Liver (tissue), 9 donors: Measurements from ENCODE around the gene SLC35F4. TPM values are rescaled to one million over a fixed set of nuclear protein-coding genes. Genes with fewer than 3 reads are reported as not detected.

Source experiments
- DNase-seq: peaks from one replicate; pipeline ENCODE4 v3.0.0-alpha.2; 2017; ENCODE audit warnings: low spot score
- H3K27ac ChIP-seq, 2 donors: one replicate each; pipeline ENCODE4 v1.7.0; 2013; ENCODE audit warnings: inconsistent platforms in 2 of 2, low read length in 2 of 2, control low read depth in 1 of 2, low read depth in 1 of 2, mild to moderate bottlenecking in 1 of 2
- H3K27me3 ChIP-seq, 4 donors: one replicate each; pipeline versions ENCODE4 v1.6.1 to v1.7.0; 2013; ENCODE audit warnings: low read length in 3 of 4, inconsistent platforms in 1 of 4, mild to moderate bottlenecking in 1 of 4, moderate library complexity in 1 of 4; ENCODE audit not compliant: control insufficient read depth in 4 of 4, insufficient read depth in 4 of 4
- H3K36me3 ChIP-seq, 4 donors: one replicate each; pipeline versions ENCODE4 v1.6.1 to v1.7.0; 2013; ENCODE audit warnings: low read length in 3 of 4, mild to moderate bottlenecking in 3 of 4, low read depth in 1 of 4, moderate library complexity in 1 of 4; ENCODE audit not compliant: control insufficient read depth in 4 of 4, insufficient read depth in 3 of 4
- H3K4me1 ChIP-seq, 4 donors: one replicate each; pipeline versions ENCODE4 v1.6.1 to v1.7.0; 2013; ENCODE audit warnings: low read length in 3 of 4, mild to moderate bottlenecking in 3 of 4, moderate library complexity in 1 of 4; ENCODE audit not compliant: control insufficient read depth in 4 of 4, insufficient read depth in 4 of 4
- H3K4me3 ChIP-seq, 3 donors: one replicate each; pipeline versions ENCODE4 v1.6.1 to v1.7.0; 2013; ENCODE audit warnings: low read length in 3 of 3, control low read depth in 1 of 3, low read depth in 1 of 3, mild to moderate bottlenecking in 1 of 3
- H3K9ac ChIP-seq, 2 donors: one replicate each; pipeline ENCODE4 v1.7.0; 2013; ENCODE audit warnings: low read length in 2 of 2, mild to moderate bottlenecking in 2 of 2, moderate library complexity in 2 of 2, control low read depth in 1 of 2, low read depth in 1 of 2
- H3K9me3 ChIP-seq, 4 donors: one replicate each; pipeline versions ENCODE4 v1.6.1 to v1.7.0; 2013; ENCODE audit warnings: low read length in 3 of 4; ENCODE audit not compliant: control insufficient read depth in 4 of 4
- EGR1 ChIP-seq, 2 donors: IDR thresholded peaks; 2 replicates each; pipeline ENCODE4 v1.6.1; 2016 to 2018; ENCODE audit warnings: antibody characterized with exemption in 2 of 2, low read depth in 2 of 2
- GABPA ChIP-seq, 2 donors: IDR thresholded peaks in 1 of 2; conservative IDR thresholded peaks in 1 of 2; 2 replicates each; pipeline ENCODE4 v1.6.1; 2016; ENCODE audit warnings: antibody characterized with exemption in 2 of 2, mild to moderate bottlenecking in 1 of 2, moderate library complexity in 1 of 2
- NR2F2 ChIP-seq: IDR thresholded peaks from 2 replicates; pipeline ENCODE4 v1.6.1; 2016; ENCODE audit warnings: antibody characterized with exemption
- RAD21 ChIP-seq, 2 donors: IDR thresholded peaks; 2 replicates each; pipeline ENCODE4 v1.6.1; 2016; ENCODE audit warnings: antibody characterized with exemption in 2 of 2, mild to moderate bottlenecking in 2 of 2
- RXRA ChIP-seq, 2 donors: IDR thresholded peaks; 2 replicates each; pipeline ENCODE4 v1.6.1; 2017 to 2018; ENCODE audit warnings: antibody characterized with exemption in 2 of 2, mild to moderate bottlenecking in 1 of 2
- SP1 ChIP-seq: IDR thresholded peaks from 2 replicates; pipeline ENCODE4 v1.6.1; 2018; ENCODE audit warnings: antibody characterized with exemption, mild to moderate bottlenecking
- TAF1 ChIP-seq: conservative IDR thresholded peaks from 2 replicates; pipeline ENCODE4 v1.6.1; 2016; ENCODE audit warnings: antibody characterized with exemption, mild to moderate bottlenecking
- YY1 ChIP-seq: IDR thresholded peaks from 2 replicates; pipeline ENCODE4 v1.6.1; 2016; ENCODE audit warnings: antibody characterized with exemption, mild to moderate bottlenecking
- WGBS: extraction: QIAGEN DNeasy Blood & Tissue Kit; methylation state at CpG from one replicate; pipeline ENCODE4 v1.1.7; 2013; 5-methylcytosine and 5-hydroxymethylcytosine counted together
- polyA plus RNA-seq, 2 donors: library from polyadenylated mRNA; stranded (reverse) in 1 of 2; unstranded in 1 of 2; fragments of 200-250 nt in 1 of 2; fragments of >200 nt in 1 of 2; fragmentation: Nextera tagmentation in 1 of 2; extraction: Ambion mirVana in 1 of 2; gene quantifications; one replicate each; pipeline versions ENCODE4 v1.2.1 to v1.2.3, GENCODE V29; 2013 to 2015
- total RNA-seq, 2 donors: library from RNA; depleted of rRNA; stranded (reverse); fragments of >200 nt; gene quantifications; one replicate each; pipeline ENCODE4 v1.2.3, GENCODE V29; 2014
- TF ChIP-seq, protein P1 (sequence below): IDR thresholded peaks from 2 replicates; pipeline ENCODE4 v1.6.1; 2016; ENCODE audit warnings: antibody characterized with exemption
- TF ChIP-seq, protein P2 (sequence below): IDR thresholded peaks from 2 replicates; pipeline ENCODE4 v1.6.1; 2016; ENCODE audit warnings: antibody characterized with exemption, mild to moderate bottlenecking
- TF ChIP-seq, protein P3 (sequence below): IDR thresholded peaks from 2 replicates; pipeline ENCODE4 v1.6.1; 2016; ENCODE audit warnings: antibody characterized with exemption
- TF ChIP-seq, protein P4 (sequence below): IDR thresholded peaks from 2 replicates; pipeline ENCODE4 v1.6.1; 2016; ENCODE audit warnings: antibody characterized with exemption
- TF ChIP-seq, protein P5 (sequence below): fragments of 150-350 bp; IDR thresholded peaks from 2 replicates; pipeline ENCODE4 v1.5.1; 2017; ENCODE audit warnings: improper control_type of control experiment, low read depth, low read length; ENCODE audit not compliant: missing input control
- donor health status: healthy.
- donor health status: healthy.
- donor health status: healthy.
- donor health status: healthy.
- donor health status: healthy.

The SLC35F4 gene
- total and polyA plus RNA-seq, 4 donors = not detected

DNA sequence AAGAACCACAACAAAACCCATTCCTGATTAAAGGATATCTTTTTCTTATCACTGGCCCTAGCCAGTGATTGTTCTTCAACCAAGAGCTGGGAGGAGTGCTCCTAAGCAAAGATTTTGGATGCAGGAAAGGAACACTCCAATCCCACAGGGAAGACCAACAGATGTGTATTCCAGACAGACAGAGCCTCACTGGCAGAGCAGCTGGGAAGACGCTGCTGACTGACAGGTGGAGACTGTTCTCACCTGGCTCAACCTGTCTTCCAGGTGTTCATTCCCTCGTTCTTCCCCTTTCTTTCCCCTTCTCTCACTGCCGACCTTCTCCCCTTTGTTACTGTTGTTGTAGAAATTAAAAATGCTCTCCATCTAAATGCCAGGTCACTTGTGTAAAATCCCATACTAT, 282.5 kb downstream of the SLC35F4 start:
- TF ChIP-seq, protein P1, sequence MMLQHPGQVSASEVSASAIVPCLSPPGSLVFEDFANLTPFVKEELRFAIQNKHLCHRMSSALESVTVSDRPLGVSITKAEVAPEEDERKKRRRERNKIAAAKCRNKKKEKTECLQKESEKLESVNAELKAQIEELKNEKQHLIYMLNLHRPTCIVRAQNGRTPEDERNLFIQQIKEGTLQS = no peak
- TF ChIP-seq RXRA (IDR thresholded peaks at IDR 0.05) (no peak), SP1 (no peak), YY1 (no peak), NR2F2 (no peak), EGR1 (IDR thresholded peaks at IDR 0.05; ENCODE audit: low read depth in 2 of 2) (no peak), TAF1 (no peak), RAD21 (IDR thresholded peaks at IDR 0.05) (no peak)
- TF ChIP-seq, protein P2, sequence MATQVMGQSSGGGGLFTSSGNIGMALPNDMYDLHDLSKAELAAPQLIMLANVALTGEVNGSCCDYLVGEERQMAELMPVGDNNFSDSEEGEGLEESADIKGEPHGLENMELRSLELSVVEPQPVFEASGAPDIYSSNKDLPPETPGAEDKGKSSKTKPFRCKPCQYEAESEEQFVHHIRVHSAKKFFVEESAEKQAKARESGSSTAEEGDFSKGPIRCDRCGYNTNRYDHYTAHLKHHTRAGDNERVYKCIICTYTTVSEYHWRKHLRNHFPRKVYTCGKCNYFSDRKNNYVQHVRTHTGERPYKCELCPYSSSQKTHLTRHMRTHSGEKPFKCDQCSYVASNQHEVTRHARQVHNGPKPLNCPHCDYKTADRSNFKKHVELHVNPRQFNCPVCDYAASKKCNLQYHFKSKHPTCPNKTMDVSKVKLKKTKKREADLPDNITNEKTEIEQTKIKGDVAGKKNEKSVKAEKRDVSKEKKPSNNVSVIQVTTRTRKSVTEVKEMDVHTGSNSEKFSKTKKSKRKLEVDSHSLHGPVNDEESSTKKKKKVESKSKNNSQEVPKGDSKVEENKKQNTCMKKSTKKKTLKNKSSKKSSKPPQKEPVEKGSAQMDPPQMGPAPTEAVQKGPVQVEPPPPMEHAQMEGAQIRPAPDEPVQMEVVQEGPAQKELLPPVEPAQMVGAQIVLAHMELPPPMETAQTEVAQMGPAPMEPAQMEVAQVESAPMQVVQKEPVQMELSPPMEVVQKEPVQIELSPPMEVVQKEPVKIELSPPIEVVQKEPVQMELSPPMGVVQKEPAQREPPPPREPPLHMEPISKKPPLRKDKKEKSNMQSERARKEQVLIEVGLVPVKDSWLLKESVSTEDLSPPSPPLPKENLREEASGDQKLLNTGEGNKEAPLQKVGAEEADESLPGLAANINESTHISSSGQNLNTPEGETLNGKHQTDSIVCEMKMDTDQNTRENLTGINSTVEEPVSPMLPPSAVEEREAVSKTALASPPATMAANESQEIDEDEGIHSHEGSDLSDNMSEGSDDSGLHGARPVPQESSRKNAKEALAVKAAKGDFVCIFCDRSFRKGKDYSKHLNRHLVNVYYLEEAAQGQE = no peak
- TF ChIP-seq, protein P3, sequence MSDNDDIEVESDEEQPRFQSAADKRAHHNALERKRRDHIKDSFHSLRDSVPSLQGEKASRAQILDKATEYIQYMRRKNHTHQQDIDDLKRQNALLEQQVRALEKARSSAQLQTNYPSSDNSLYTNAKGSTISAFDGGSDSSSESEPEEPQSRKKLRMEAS = no peak
- TF ChIP-seq, protein P4, sequence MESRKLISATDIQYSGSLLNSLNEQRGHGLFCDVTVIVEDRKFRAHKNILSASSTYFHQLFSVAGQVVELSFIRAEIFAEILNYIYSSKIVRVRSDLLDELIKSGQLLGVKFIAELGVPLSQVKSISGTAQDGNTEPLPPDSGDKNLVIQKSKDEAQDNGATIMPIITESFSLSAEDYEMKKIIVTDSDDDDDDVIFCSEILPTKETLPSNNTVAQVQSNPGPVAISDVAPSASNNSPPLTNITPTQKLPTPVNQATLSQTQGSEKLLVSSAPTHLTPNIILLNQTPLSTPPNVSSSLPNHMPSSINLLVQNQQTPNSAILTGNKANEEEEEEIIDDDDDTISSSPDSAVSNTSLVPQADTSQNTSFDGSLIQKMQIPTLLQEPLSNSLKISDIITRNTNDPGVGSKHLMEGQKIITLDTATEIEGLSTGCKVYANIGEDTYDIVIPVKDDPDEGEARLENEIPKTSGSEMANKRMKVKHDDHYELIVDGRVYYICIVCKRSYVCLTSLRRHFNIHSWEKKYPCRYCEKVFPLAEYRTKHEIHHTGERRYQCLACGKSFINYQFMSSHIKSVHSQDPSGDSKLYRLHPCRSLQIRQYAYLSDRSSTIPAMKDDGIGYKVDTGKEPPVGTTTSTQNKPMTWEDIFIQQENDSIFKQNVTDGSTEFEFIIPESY = no peak
- TF ChIP-seq, protein P5, sequence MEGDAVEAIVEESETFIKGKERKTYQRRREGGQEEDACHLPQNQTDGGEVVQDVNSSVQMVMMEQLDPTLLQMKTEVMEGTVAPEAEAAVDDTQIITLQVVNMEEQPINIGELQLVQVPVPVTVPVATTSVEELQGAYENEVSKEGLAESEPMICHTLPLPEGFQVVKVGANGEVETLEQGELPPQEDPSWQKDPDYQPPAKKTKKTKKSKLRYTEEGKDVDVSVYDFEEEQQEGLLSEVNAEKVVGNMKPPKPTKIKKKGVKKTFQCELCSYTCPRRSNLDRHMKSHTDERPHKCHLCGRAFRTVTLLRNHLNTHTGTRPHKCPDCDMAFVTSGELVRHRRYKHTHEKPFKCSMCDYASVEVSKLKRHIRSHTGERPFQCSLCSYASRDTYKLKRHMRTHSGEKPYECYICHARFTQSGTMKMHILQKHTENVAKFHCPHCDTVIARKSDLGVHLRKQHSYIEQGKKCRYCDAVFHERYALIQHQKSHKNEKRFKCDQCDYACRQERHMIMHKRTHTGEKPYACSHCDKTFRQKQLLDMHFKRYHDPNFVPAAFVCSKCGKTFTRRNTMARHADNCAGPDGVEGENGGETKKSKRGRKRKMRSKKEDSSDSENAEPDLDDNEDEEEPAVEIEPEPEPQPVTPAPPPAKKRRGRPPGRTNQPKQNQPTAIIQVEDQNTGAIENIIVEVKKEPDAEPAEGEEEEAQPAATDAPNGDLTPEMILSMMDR = no peak
- no peak overlapping the region for H3K27ac ChIP-seq
- 64% methylated on average over 3 of the region's 3 CpGs for WGBS

DNA sequence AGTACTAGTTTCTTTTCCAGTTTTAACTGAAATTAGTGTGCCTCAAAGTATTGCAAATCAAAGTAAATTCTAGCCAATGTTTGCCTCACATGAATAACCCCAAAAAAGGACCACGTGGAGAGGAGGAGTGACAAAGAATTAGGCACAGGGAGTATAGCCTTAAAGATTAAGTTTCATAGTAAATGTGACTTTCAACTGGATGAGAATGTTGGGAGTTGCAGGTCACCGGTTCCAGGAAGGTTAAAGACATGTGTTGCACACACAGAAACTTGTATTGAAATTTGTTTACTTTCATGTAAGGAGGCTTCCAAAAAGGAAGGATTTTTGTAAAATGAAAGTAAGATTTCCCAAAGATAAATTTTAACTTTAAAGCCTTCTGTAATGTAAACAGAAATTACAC, 283.1 kb downstream of the SLC35F4 start:
- Histone ChIP-seq H3K36me3 (no peaks in the 10 kb centered on the region), H3K9me3 (no peaks in the 10 kb centered on the region), H3K9ac (no peak overlapping the region), H3K27me3 (no peaks in the 10 kb centered on the region), H3K4me1 (no peaks in the 10 kb centered on the region), H3K27ac (no peak overlapping the region), H3K4me3 (no peak overlapping the region)
- no peak for TF ChIP-seq GABPA (IDR thresholded peaks at IDR 0.05 in 1 of 2, conservative IDR thresholded peaks at IDR 0.05 in 1 of 2)
- DNase-seq = no peak
- WGBS = 65% methylated on average over 2 of the region's 2 CpGs

More for the DNA sequence above, 282.5 kb downstream of the SLC35F4 start:
- H3K4me3 ChIP-seq = no peak overlapping the region
- H3K9ac ChIP-seq = no peak overlapping the region
- no peaks in the 10 kb centered on the region for H3K4me1 ChIP-seq
- no peak for DNase-seq
- no peaks in the 10 kb centered on the region for H3K9me3 ChIP-seq
- no peaks in the 10 kb centered on the region for H3K36me3 ChIP-seq
- H3K27me3 ChIP-seq = no peaks in the 10 kb centered on the region
